Body of pancreas (tissue), 4 donors: ENCODE measurements around the gene AK5.

Experiments
- POLR2A ChIP-seq, 3 donors: fragments of 450-650 bp; IDR thresholded peaks; one replicate each; pipeline ENCODE4 v1.6.1; 2016; ENCODE audit warnings: antibody characterized with exemption in 3 of 3, mild to moderate bottlenecking in 2 of 3
- TF ChIP-seq, protein P1 (sequence below), 7 experiments: fragments of 450-650 bp in 4 of 7; fragments of 200-600 bp in 3 of 7; sonication (generic) in 3 of 7; IDR thresholded peaks; one replicate each; pipeline ENCODE4 v1.5.1; 2016 to 2019; ENCODE audit warnings: antibody characterized with exemption in 7 of 7

- TF ChIP-seq, protein P1, sequence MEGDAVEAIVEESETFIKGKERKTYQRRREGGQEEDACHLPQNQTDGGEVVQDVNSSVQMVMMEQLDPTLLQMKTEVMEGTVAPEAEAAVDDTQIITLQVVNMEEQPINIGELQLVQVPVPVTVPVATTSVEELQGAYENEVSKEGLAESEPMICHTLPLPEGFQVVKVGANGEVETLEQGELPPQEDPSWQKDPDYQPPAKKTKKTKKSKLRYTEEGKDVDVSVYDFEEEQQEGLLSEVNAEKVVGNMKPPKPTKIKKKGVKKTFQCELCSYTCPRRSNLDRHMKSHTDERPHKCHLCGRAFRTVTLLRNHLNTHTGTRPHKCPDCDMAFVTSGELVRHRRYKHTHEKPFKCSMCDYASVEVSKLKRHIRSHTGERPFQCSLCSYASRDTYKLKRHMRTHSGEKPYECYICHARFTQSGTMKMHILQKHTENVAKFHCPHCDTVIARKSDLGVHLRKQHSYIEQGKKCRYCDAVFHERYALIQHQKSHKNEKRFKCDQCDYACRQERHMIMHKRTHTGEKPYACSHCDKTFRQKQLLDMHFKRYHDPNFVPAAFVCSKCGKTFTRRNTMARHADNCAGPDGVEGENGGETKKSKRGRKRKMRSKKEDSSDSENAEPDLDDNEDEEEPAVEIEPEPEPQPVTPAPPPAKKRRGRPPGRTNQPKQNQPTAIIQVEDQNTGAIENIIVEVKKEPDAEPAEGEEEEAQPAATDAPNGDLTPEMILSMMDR (IDR thresholded peaks at IDR 0.05) = no peak
- TF ChIP-seq POLR2A (IDR thresholded peaks at IDR 0.05) = no peak
These were observed 283.5 kb downstream of the AK5 start for GRCh38 chr1:77565321-77565720.
